ENCODE measurements around the gene WBP1.
"Not testable (repeated sequence)": the region's sequence is repeated elsewhere in the genome, so short reads cannot be mapped to it uniquely, and the experiment has no call there.

The WBP1 gene

GRCh38 chr2:74428675-74429074, 29.6 kb upstream of the WBP1 start:
- DNase-seq, result no peak

GRCh38 chr2:74429487-74430451, 28.5 kb upstream of the WBP1 start:
- DNase-seq, result no peak

DNA sequence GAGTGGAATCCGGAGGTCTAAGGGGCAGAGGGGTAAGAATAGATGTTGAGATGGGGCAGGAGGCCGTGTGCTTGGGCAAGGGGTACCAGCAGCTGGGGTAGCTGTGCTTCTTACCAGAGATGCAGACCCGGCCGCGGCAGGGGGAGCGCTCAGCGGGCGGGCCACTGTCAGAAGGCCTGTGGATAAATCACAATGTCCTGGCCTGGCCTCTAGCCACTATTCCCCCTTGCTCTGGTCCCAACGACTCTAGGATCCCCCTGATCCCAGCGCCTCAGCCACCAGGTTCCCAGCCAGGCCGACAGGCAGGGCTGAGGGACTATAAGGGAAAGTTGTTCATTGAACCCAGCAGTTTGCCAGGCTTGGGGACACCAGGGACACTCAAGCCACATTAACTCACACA, 27.7 kb upstream of the WBP1 start:
- DNase-seq, result no peak

DNA sequence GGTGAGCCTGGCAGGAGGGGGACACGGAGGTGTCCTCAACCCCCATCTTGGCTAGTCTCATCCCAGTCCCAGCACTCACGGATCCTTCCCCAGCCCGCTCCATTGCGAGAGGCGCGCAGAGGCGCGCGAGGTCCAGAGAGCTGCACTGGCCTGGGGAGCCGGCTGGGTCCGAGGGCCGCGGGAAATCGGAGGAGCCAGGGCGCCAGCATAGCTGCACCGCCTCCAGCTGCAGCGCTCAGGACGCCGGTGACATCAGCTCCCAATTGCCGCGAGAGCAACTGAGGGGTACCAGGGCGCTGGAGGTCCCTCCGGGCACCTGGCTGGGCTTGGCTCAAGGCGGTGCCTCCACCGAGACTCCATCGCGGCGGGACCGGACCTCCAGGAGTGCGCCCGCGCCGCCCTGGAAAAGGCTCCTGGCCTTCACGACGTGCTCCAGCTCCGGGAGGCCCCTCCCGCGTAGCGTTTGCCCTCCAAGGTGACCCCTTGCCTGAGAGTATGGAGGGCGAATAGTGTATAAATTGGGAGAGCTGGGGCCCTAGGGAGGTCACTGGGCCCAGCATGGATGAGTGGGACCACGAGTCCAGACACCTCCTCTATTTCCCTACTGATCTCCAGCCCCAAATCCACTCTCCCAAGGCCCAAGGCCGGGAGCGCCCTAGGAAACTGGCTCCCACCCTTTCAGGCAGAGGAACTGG, 22.0 kb upstream of the WBP1 start:
- no peak for DNase-seq

DNA sequence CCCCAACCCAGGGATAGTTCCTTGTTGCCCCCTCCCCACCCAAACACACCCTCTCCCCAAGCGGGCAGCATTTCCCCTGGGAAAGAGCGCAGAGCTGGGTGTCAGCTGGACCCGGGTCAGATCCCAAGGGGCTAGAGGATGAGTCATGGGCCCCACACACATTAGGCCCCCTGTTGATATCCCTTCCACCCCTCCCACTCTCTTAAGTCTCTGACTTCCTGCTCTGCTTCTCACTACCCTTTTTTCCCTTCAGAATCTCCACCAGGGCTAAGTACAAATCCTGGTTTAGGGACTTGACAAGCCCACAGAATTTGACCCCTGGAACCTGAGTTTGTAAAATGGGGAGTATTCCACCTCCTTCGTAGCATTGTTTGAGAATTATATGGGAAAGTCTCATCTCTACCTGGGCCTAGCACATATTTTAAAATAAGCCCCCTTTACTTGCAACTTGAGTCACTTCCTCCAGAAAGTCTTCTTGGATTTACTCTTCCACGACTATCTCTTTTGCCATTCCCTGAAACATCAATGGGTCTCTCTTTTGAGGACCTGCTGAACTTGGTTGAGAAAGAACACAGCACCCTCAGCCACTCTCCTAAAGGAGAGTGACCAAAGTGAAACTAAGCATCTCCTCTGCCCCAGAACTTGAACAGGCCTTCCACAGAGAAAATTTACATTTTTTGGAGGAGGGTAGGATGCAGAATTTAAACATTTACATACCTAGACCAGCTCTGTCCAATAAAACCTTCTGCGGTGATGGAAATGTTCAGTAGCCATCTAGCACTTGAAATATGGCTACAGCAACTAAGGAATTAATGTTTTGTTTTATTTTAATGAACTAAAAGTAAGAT, 21.2 kb upstream of the WBP1 start:
- DNase-seq, result no peak

DNA sequence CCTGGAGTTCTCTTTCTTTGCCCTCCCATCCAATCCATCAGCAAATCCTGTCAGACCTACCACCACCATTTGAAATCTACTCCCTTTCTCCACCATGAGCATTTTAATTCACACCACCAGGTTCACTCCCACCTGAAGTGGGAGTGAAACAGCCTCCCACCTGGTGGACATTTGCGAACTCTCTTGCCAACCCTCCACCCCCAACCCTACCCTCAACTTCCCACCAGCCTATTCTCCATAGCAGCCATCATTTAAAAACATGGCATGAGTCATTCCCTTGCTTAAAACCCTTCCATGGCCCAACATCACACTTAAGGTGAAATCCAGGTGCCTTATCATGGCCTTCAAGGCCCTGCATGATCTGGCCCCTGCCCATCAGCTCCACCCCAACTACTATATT, 20.0 kb upstream of the WBP1 start:
- no peak for DNase-seq

DNA sequence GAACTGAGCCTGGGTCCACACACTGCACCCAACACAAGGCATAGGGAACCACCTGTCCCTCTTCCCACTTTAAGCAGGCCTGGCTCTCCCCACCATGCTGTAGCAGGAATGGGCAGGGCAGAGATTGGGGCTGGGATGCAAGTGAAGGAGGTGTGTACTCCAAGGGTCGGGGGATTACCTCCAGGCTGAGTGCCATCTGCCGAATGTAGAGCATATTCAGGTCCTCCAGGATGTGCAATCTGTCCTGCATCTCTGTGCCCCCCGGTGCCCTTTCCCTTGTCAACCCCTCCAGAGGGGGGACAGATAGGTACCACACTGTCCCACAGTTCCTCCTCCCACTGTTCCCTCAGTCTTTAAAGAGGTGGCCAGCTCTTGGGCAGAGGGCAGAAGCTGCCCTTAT, 18.9 kb upstream of the WBP1 start:
- no peak for DNase-seq

DNA sequence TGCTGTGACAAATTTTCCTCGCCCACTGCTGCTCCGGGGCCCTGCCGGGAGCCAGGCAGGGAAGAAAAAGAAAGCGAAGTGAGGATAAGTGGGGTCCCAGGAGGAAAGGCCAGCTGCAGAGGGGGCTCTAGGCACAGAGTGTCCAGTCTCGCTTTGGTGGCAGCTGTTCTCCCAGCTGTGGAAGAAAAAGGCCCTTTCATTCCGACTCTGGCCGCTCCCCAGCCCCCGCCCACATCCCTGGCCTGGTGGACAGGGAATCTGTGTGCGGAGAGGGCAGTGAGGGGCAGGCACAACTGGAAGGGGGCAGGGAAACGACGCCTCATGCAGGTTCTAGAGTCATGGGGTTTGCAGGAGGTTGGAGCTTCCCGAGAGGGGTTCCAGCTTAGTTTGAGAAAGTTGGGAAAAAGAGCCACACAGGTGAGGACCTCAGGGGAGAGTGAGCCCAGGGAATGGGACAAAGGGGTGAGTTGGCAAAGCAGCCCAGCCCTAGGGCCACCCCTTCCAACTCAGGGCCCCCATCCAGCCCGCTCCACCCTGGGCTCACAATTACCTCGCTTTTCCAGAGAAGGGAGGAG, 18.3 kb upstream of the WBP1 start:
- no peak for DNase-seq

DNA sequence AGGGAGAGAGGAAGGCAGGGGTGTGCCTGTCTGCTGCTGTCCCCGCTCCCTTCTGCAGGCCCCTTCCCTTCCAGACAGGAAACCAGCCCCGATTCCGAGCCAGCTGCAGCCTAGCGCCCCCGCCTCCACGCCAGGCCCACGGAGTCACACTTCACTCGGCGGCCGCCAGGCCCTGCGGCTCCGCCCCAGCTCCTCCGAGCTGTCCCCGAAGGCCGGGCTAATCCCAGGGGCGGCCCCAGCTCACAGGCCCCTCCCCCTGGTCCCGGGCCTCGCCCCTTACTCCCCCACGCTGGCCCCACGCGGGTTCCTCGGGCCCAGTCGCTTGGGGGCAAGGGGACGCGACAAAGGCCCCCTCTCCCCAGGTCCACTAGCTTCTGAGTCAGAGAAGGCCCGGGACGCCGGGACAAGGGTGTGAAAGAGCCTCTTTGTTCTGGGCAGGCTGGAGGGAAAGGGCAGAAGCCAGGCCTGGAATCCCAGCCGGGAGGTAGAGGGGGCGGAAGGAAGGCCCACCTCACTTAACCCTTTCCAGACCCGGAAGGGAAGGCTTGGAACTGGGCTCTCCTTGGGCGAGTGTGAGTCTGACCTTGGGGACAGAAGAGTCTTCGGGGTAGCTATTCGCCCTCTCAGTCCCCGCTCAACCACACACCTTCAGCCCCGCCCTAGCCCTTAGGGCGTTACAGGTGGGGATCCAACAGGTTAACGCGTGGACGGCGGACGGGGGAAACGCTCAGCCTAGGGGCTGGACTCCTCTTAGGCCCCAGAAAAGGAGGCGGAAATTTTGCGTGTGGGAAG, 17.7 kb upstream of the WBP1 start:
- no peak for DNase-seq

- no peak for DNase-seq
Observed at GRCh38 chr2:74441170-74441689, 17.0 kb upstream of the WBP1 start.

GRCh38 chr2:74441690-74442482, 16.4 kb upstream of the WBP1 start, which contains the start of gene RTKN:
Gene RTKN (minus strand): TSS chr2:74441937. CDS start chr2:74441816, 121 bp downstream.
- DNase-seq, result no peak

DNA sequence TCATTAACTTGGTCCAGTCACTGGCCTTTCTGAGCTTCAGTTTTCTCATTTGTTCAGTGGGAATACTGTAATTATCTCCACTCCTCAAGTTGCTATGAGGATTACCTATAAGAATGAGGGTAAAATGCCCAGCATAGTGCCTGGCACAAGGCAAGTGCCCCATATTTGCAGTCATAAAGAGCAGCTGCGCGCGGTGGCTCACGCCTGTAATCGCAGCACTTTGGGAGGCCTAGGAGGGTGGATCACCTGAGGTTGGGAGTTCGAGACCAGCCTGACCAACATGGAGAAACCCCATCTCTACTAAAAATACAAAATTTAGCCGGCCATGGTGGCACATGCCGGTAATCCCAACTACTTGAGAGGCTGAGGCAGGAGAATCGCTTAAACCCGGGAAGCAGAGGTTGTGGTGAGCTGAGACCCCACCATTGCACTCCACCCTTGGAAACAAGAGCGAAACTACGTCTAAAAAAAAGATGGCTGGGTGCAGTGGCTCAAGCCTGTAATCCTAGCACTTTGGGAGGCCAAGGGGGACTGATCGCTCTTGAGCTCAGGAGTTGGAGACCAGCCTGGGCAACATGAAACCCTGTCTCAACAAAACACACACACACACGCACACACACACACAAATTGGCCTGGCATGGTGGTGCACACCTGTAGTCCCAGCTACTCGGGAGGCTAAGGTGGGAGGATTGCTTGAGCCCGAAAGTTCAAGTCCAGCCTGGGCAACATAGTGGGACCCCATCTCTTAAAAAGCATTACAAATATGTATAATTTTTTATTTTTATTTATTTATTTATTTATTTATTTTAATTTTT, 15.5 kb upstream of the WBP1 start:
- not testable (repeated sequence) for DNase-seq

GRCh38 chr2:74444498-74445318, 13.5 kb upstream of the WBP1 start:
- no peak for DNase-seq

- no peak for DNase-seq
Observed at GRCh38 chr2:74447230-74447999, 10.8 kb upstream of the WBP1 start.

- DNase-seq, result no peak
Observed at GRCh38 chr2:74448771-74449170, 9.5 kb upstream of the WBP1 start.

DNA sequence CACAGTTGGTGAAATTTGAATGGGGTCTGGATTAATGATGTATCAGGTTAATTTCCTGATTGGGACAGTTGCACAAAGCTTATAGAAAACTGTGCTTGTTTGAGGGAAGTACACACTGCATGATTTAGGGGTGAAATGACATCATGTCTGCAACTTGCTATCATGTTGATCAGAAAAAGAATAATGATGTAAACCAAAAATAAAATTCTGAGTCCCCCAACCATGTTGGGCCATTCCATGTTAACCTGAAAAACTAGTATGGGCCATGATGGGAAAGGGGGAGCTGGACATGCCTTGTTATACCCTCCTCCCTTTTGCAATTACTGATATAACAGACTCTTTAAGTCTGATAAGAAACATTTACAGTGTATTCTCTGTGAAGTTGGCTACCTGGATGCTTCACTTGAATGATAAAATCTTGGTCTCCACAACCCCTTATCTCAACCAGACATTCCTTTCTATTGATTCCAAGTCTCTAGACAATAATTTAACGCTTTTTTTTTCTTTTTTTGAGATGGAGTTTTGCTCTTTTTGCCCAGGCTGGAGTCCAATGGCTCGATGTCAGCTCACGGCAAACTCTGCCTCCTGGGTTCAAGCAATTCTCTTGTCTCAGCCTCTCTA, 7.6 kb upstream of the WBP1 start:
- DNase-seq, result no peak

- DNase-seq, result peak; percentile 75 to 82
Observed at GRCh38 chr2:74454654-74455511, 3.4 kb upstream of the WBP1 start, which contains the start of gene INO80B. Gene INO80B (plus strand): TSS chr2:74455087. CDS start chr2:74455117, 30 bp downstream.
